Measurements from ENCODE around the gene PSMD8.
A peak's percentile ranks its signal among the peaks of the same experiment; 100 is the strongest.
"Not testable (repeated sequence)": the region's sequence is repeated elsewhere in the genome, so short reads cannot be mapped to it uniquely, and the experiment has no call there.

The PSMD8 gene

DNA sequence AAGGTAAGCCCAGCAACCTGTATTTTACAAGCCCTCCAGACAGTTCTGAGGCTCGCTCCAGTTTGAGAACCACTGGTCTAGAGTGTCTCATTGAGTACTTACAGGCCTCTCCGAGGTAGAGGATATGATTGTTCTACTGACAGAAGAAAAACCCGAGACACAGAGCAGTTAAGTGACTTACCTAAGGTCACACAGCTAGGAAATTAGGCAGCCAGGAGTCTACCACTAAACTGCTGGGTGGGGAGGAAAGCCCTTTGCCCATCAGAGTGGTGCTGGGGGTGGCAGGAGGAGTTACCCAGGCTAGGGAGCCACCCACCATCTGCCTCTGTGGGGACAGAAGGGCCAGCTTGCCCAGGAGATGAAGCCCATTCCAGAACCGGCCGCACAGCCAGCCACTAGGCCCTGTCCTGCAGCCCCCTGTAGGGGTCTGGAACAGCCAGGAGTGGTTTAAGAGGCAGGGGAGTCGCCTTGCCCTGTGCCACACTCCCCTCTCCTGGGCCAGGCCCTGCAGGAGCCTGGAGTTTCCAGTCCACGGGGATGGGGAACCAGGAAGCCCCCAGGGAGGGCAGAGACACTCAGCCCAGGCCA lies 50.9 kb downstream of the PSMD8 start:
- Mint-ChIP-seq H3K4me3 (peak overlapping the region; percentile 77), H3K36me3 (peaks cover 36% of the 10 kb centered on the region), H3K27ac (peak overlapping the region; percentile 98), H3K4me1 (peaks cover 29% of the 10 kb centered on the region), H3K9me3 (no peaks in the 10 kb centered on the region)
- DNase-seq (ENCODE audit: low spot score in 2 of 2) (no peak), ATAC-seq (no peak)

DNA sequence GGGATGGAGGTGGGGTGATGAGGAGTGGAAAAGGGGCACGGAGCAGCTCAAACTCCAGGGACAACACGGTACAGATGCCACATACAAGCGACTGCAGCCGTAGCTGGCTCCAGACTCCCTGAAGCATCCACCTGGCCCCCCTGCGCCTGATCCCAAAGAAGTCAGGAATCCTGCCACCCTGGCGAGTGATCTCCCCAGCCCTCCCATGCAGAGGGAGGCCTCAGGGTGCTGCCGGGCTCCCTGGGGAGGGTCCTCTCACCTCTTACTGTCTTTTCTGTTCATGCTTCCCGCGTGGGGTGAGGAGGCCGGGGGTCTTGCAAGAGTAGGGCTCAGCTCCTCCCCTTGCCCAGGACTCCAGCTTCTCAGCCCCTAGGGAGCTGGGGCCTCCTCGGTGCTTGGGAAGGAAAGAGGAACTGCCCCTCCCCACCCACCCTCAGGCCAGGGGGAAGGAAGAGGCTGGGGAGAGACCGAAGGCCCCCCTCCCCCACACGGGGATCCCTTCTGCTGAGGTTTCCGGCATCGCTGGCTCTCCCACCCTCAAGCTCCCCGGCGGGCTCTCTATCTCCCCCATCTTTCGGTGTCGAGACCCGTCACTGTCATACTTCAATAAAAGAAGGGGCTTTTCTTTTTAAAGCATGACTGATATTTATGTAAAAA lies 51.6 kb downstream of the PSMD8 start, which contains the start of gene RASGRP4:
Gene RASGRP4 (minus strand): TSS at position 410 of the 657 bp plus-strand sequence. CDS start 128 bp downstream, at position 282.
- peaks cover 29% of the 10 kb centered on the region for H3K4me1 Mint-ChIP-seq
- no peaks in the 10 kb centered on the region for H3K9me3 Mint-ChIP-seq
- ATAC-seq: peak; percentile 6
- peaks cover 30% of the 10 kb centered on the region for H3K36me3 Mint-ChIP-seq
- peak within 1 kb of the TSS; percentile 77 for H3K4me3 Mint-ChIP-seq
- peak within 1 kb of the TSS; percentile 98 for H3K27ac Mint-ChIP-seq
- no peak for DNase-seq (ENCODE audit: low spot score in 2 of 2)

- H3K4me1 Mint-ChIP-seq: peaks cover 29% of the 10 kb centered on the region
- H3K27ac Mint-ChIP-seq: peak overlapping the region; percentile 98
- ATAC-seq (peak; percentile 93), DNase-seq (ENCODE audit: low spot score in 2 of 2) (peak in 1 of 2 donors; percentile 65)
- H3K9me3 Mint-ChIP-seq: not testable (repeated sequence)
- H3K36me3 Mint-ChIP-seq: peaks cover 18% of the 10 kb centered on the region
- peak overlapping the region; percentile 77 for H3K4me3 Mint-ChIP-seq
These were observed 52.8 kb downstream of the PSMD8 start for GRCh38 chr19:38427035-38427677.

- peak overlapping the region; percentile 77 for H3K4me3 Mint-ChIP-seq
- peak in 1 of 2 donors; percentile 53 for DNase-seq (ENCODE audit: low spot score in 2 of 2)
- no peaks in the 10 kb centered on the region for H3K9me3 Mint-ChIP-seq
- peaks cover 18% of the 10 kb centered on the region for H3K36me3 Mint-ChIP-seq
- ATAC-seq: peak; percentile 65
- H3K4me1 Mint-ChIP-seq: peaks cover 40% of the 10 kb centered on the region
- H3K27ac Mint-ChIP-seq: peak overlapping the region; percentile 98
These were observed 54.9 kb downstream of the PSMD8 start for GRCh38 chr19:38429055-38429810.

- Mint-ChIP-seq H3K4me1 (peaks cover 44% of the 10 kb centered on the region), H3K9me3 (no peaks in the 10 kb centered on the region), H3K27ac (peak overlapping the region; percentile 98), H3K4me3 (peak overlapping the region; percentile 77), H3K36me3 (peaks cover 18% of the 10 kb centered on the region)
- ATAC-seq (no peak), DNase-seq (ENCODE audit: low spot score in 2 of 2) (no peak)
These were observed 55.4 kb downstream of the PSMD8 start for GRCh38 chr19:38429811-38430156.

- no peaks in the 10 kb centered on the region for H3K9me3 Mint-ChIP-seq
- DNase-seq (ENCODE audit: low spot score in 2 of 2): no peak
These were observed 56.6 kb downstream of the PSMD8 start for GRCh38 chr19:38430931-38431330.

GRCh38 chr19:38433268-38433733 lies 58.9 kb downstream of the PSMD8 start, which contains the start of gene RYR1:
Gene RYR1 (plus strand): TSS chr19:38433691. CDS start chr19:38433830, 139 bp downstream.
- Mint-ChIP-seq H3K36me3 (peaks cover 29% of the 10 kb centered on the region), H3K27ac (peak within 1 kb of the TSS; percentile 23), H3K4me3 (peak within 1 kb of the TSS; percentile 63), H3K9me3 (no peaks in the 10 kb centered on the region), H3K4me1 (peaks cover 33% of the 10 kb centered on the region)
- DNase-seq (ENCODE audit: low spot score in 2 of 2): peak; percentile 43 to 69
- peak; percentile 79 for ATAC-seq

More at GRCh38 chr19:38430931-38431330, 56.6 kb downstream of the PSMD8 start:
- Mint-ChIP-seq H3K36me3 (peaks cover 18% of the 10 kb centered on the region), H3K4me3 (no peak overlapping the region), H3K27ac (no peak overlapping the region), H3K4me1 (peaks cover 43% of the 10 kb centered on the region)
- ATAC-seq: no peak
